CD4-positive, alpha-beta T cell treated with Interleukin-15 for 4 hours (primary cell): ENCODE data around the gene PDZD2.
"Not testable (repeated sequence)": the region's sequence is repeated elsewhere in the genome, so short reads cannot be mapped to it uniquely, and the experiment has no call there.

Experiments
- DNase-seq: peaks from one replicate; pipeline ENCODE4 v3.0.0-alpha.2; 2020; ENCODE audit warnings: low spot score

The PDZD2 gene

DNA sequence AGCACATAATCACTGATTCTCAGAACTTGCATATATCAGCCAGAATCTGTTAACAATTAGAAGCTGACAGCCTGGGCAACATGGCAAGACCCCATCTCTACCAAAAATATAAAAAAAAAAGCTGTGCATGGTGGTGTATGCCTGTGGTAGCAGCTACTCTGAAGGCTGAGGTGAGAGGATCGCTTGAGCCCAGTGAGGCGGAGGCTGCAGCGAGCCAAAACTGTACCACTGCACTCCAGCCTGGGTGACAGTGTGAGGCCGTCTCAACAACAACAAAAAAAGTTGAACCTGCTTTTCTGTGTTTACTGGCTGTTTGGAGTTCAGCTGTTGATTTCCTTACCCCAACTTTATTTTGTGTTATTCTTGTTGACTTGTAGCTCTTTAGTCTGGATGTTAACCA lies 468.4 kb downstream of the PDZD2 start:
- no peak for DNase-seq

DNA sequence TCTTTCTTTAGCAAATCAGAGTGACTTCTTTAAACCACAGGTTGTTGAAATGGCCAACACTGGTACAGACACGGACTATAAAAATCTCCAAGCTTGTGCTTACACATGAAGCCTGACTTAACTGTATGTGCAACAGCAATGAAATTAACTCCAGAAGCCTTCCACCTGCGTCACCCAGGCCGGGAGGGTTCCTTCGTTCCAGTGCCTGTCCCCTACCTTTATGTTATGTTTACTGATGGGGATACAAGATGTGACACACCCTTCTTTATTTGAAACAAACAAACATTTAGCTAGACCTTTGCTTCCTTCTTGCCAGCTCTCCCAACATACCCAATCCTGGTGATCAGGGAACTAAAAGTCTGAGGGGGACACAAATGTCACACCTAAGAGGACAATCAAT lies 469.2 kb downstream of the PDZD2 start:
- DNase-seq, result no peak

DNA sequence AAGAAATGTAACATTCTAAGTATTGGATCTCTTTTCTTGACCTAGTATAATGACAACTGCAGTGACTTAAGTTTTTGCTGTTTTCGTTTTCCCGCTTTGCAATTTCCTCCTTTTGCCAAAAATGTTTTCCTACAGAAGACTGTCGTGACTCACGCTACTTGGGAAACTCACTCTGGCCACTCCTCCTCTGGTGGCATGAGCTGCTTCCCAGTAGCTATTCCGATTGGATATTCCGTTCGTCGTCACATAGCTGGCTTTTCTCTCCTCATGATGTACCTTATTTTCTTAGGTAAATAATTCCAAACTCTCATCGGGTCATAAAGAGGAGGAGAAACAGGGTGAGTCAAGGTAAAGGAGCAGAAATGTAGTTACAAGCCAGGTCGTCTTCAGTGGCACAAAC lies 470.3 kb downstream of the PDZD2 start:
- DNase-seq, result no peak

DNA sequence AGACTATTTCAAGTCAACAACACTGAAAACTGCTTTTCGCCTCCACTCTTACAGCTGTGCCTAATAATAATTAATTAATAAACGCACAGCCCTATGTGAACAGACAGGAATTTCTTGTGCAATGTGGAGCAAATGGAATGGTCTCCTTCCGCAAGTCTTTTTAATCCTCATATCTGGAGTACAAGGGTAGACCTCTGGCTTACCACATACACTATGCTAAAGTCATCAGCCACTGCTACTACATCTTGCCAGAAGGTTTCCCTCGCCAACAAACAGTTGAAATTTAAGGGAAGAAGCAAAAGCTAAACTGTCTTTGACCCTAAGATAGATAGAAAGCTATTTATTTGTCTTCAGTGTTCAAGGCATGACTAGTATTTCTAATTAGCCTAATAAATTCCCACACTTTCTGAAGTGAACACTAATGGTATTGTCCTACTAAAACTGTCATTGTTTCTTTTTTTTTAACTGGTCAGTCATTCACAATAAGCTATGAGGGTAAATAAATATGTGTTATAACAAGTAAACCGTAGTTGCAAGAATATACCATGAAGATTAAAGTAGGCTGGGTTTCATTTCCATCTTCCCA lies 471.3 kb downstream of the PDZD2 start:
- no peak for DNase-seq

DNA sequence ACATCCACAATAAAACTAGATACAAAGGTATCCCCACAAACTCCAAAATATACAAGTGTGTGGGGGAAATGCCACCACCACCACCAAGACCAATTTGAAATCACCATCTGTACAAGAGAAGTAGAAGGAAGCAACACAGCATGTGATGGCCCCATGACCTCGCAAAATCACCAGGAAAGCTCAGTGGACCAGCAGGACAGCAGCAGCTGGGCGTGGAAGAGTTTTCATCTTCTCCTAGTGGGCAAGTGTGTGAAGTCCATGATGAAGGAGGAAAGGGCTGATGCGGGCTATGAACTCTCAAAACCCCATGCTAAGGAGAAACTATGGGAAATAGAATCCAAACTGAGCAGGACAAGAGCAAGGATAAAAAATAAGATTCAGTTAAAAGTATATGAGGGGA lies 477.1 kb downstream of the PDZD2 start:
- no peak for DNase-seq

DNA sequence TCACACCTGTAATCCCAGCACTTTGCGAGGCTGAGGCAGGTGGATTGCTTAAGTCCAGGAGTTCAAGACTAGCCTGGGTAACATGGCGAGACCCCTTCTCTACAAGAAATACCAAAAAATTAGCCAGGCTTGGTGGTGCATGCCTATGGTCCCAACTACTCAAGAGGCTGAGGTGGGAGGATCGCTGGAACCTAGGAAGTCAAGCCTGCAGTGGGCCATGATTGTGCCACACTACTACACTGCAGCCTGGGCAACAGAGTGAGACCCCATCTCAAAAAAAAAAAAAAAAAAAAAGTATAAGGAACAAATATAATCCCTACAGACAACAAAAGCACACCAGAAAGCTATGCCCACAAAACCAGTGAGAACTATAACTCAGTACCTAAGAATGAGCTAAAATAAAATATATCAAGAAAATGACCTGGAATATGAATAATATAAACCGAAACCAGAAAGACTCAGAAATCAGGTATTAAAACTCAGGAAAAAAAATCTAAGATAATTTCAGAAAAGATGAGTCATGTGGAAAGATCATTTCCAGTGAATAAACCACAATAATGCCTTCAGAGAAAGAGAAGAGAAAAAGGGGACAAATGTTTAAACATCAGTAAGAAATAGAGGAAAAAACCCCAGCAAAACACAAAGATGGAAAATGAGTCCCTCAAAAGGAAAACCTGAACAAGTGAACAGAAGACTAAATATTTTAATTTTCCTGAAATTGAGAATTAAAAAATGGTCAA lies 477.8 kb downstream of the PDZD2 start:
- DNase-seq, result no peak

DNA sequence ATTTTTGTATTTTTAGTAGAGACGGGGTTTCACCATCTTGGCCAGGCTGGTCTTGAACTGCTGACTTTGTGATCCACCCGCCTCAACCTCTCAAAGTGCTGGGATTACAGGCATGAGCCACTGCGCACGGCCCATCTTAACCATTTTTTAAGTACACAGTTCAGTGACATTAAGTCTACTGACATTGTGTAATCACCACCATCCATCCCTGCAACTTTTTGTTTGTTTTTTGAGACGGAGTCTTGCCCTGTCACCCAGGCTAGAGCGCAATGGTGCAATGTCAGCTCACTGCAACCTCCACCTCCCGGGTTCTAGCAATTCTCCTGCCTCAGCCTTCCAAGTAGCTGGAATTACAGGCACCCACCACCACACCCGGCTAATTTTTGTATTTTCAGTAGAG lies 480.0 kb downstream of the PDZD2 start:
- not testable (repeated sequence) for DNase-seq

DNA sequence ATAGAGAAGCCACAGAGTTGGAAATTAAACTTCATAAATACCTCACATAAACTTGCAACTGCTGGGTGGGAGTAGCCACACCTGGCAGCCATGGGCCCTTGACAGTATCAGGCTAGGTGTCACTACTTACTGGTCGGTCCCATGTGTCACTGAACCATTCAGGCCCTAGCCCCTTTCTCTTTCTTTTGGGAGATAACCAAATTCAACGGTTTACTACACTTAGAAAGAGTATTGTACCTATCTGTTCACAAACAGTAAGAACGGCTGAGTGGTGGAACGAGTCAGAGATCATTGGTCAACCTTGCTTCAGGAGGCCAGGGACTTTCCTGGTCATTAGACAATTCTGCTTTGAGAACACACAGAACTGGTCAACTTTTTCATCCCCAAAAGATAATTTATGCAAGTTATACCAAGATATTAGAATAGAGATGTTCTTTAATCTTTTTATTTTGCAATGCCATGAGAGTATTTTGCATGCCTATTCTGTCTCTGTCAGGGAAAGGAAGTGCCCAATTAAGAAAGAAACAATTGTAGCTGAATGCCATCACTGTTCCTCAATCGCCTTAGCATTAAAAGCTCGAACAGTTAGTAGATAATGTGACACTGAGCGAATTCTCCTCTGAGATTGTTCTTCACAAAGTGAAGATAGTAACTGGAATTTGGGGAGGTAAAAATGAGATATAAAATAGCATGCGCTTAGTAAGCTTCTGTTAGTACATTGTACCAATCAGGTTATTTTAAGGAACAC lies 484.3 kb downstream of the PDZD2 start:
- DNase-seq, result no peak

DNA sequence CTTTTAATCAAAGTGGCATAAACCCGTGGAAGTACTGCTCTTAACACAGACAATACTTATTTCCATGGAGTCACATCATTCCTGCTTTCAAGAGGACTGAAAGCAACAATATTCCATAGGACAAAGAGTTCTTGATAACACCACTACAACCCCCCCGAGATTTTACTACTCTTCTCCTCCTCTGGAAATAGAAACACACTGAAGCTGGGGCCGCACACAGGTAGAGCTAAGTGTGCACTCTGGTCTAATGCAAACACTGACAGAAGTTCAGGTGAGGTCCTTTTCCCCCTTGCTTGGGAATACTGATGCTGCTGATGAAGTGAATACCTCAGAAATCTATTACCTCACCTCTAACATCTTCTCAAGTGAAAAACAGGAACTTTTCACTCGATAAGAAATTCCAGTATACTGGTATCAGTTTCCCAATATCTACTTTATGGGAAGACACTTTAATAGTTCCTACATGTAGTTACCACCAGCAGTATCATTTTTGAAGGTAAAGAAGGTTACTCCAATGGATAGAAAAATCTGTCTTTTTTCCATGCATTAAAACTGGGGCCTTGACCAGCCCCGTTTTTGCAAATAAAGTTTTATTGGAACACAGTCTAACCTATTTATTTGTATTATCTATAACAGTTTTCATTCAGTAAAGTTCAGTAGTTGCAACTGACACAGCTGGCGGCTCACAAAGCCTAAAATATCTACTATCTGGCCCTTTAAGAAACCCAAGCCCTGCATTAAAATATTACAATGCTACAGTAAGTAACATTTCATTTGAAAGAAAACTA lies 485.2 kb downstream of the PDZD2 start:
- DNase-seq, result no peak

DNA sequence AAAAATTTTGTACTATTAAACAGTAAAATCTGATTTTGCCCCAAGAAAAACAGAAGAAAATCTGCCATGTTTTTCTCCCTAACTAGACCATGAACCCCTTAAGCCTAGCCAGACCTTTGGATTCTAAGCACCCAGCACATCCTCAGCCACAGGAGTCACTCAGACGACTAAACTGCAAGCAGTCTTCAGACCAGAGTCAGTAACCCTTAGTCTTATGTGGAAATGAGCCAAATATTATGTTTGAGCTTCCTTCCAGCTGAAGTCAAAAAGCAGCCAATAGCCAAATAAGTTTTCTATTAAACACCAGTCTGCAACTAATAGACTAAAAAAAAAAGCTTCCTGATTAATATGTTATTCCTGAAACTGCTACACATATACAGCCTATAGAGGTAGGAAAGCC lies 487.8 kb downstream of the PDZD2 start:
- no peak for DNase-seq

DNA sequence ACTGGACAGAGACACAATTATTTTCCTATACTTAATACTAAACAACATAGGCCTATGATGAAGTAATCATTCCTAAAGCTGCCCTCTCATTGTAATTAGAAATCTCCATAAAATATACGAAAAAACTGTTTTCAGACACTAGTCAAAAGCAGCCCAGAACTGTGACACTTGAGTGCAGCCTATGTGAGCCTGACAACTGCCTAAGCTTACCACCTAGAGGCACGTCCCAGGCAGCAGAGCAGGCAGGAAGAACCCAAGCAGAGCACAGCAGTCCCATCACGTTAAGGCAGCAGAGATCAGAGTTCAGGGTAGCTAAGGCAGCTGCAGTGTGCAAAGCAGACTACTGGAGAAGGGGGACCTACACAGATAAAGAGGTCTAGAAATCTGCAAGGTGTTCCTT lies 488.8 kb downstream of the PDZD2 start:
- DNase-seq, result no peak

DNA sequence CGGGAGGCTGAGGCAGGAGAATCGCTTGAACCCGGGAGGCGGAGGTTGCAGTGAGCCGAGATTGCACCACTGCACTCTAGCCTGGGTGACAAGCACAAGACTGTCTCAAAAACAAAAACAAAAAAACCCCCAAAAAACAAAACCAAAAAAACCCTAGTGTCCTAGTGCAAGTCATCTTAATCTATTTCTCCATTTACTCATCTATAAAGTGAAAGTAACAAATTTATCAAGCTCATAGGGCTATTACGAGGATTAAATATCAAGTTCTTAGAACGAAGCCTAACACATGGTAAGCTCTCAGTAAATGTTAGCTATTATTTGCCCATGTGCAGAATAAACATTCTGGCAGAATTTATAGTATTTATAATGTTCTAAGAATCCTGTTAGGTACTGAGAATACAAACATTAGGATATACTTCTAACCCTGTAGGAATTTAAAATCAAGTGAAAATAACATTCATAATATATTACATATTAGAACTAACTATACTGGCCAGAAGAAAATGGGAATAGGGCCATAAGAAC lies 490.2 kb downstream of the PDZD2 start:
- peak; percentile 3 for DNase-seq

DNA sequence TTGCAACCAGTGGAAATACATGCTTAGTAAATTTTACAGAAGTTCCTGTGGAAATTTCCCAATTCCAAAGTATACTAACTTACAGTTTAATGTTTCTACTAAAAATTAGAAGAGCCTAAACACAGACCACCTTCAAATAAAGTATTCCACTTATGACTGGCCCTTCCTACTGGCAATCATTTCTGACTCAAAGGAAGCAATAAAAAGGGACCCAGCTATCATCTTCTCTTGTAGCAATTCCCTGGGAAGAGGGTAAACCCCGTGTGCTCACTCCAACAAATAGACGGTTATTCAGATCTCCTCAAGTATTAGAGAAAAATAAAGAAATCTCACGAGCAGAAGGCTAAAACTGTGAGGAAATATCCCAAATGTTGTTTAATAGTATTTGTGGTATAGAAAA lies 491.9 kb downstream of the PDZD2 start:
- no peak for DNase-seq

DNA sequence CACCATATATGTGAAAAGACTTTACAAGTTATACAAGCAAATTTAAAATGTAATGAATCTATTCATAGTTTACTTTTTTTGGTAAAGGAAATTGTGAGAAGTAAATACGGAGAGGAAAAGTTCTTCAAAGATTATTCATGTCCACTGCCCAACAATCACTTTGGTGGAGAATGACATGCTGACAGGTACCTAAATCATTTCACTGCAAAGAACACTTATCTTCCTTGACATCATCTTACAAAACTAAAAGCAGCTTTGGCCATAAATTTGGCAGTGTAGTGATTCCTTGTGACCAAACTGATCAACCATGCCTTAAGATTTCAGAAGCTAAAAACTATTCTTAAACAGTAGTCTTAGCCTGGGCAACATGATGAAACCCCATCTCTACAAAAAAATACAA lies 492.7 kb downstream of the PDZD2 start:
- DNase-seq, result no peak

DNA sequence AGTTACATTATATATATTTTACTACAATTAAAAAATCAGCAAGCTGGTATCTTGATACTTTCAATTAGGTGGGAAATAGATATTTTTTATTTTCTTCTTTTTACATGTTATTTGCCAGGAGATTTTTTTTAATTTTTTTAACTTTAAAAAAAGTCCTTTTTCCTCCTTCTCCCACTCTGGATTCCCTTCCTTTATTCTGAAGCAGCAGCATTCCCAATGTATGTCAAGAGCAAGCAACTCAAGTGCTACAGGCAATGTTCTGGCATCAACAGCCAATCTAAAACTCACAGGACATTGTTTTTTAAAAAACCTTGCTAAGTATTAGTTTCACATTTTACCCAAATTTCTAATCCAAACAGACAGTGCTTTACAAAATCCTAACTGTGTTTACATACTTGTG lies 493.8 kb downstream of the PDZD2 start:
- DNase-seq, result no peak

DNA sequence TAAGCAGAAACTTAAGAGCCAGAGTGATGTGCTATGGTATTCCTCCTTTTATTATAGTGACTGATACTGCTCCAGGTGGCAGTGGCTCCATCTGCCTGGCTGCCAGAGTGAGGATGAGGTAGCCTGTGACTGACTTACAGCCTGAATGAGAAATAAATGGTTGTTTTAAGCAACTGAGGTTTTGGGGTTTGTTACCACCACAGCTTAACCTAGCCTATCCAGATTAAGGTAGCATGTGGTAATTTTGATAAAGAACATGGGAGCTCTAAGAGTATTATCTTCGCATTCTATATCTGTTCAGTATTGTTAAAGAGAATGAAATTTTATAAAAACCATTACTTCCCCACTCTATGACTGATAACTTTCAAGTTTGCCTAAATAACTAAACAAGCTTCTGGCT lies 496.2 kb downstream of the PDZD2 start:
- no peak for DNase-seq

DNA sequence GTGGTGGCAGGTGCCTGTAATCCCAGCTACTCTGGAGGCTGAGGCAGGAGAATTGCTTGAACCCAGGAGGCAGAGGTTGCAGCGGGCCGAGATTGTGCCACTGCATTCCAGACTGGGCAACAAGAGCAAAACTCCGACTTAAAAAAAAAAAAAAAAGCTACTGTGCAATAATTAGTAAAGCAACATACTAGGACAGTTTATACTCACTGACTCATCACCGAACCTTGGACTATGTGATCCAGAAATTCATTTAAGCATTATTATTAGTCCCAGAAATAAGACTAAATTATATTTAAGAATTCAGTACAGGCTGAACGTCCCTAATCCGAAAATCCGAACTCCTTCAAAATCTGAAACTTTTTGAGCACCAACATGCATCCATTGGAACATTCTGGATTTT lies 497.4 kb downstream of the PDZD2 start:
- DNase-seq, result no peak

DNA sequence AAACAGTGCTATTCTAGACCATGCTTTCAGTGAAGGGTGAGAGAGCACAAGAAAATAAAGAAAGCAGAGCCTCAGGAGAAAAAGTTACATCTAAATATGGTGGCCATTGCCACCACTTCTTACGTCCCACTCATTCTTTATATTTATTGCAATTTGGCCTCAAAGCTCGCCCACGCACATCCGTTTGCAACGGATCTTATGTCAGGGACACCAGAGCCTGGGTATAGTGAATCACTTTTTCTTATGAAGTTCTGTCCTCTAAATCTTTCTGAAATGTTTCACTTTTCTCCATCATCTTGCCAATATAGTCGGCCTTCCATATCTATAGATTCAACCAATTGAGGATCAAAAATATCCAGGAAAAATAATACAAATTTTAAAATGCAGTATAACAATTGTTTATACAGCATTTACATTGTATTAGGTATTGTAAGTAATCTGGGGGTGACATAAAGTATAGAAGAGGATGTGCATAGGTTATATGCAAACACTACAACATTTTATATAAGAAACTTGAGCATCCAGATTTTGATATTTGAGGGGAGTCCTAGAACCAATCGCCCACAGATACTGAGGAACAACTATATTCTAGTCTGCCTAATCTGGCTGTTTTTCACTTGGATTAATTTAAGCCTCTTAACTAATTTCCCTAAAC lies 500.0 kb downstream of the PDZD2 start:
- peak; percentile 18 for DNase-seq

DNA sequence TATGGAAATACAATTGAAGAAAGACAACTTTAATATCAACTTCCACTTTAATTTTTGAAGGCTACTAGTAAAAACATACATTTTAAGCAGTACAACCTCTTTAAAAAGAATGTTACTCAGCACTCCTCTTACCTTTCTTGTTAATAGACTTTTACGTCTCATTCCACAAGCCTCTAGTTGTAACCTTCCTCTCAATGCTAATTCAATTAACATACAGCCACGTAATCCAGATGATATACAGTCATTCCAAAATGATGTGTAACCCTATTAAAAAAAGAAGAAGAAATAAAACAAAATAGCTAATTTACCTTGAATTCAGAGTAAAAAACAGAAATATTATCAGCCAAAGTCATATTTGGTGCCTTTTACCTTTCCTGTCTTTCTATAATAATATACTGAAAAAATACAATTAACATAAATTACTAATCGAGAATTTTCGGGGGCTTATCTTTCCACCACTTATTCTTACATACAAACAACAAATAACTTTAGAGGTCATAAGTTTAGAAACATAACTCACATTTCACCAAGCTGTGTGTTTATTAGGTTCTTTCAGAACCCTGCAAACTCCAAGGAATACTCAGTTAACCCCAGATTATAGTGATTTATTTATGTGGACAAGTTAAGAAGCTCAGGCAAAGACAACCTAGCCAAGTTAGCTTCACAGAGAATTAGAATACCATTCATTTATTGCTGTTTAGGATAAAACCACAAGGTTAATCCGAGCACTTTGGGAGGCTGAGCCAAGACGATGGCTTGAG lies 504.9 kb downstream of the PDZD2 start:
- no peak for DNase-seq

DNA sequence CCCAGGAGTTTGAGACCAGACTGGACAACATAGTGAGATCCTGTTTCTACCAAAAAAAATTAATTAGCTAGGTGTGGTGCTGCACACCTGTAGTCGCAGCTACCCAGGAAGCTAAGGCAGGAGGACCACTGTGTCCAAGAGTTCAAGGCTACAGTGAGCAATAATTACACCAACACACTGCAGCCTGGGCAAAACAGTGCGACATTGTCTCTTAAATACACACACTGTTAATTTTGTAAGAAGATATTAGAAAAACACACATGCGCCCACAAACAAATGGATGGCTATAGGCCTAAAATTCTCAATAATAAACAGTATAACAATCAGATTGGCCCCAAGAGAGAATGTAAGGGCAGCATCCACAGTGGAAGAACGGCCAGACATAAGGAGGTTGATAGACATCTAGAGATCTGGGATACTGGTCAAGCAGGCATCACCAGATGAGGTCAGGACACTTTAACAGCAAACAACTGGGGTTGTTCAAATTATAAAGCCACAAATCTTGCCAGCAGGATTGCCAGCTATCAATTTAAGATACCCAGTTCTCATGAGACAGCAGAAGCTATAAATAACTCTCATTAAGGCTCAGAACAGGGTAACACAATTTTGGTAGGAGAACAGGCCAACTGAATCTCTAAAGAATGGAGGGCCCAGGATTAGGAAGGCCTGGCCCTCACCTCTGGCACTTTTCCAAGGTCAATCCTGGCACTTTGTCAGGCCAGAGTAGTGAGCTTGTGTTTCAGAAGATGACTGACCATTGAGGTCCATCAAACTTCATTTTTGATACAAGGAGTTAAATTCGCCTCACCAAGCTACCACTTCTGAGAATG lies 505.7 kb downstream of the PDZD2 start:
- no peak for DNase-seq
